HG03135 (cell line): Measurements from ENCODE around the gene CPVL.

Source experiments
- ATAC-seq: cut with Tn5 transposase; IDR thresholded peaks from one replicate; pipeline ENCODE4 v1.9.1; 2021; ENCODE audit warnings: mild to moderate bottlenecking, moderate library complexity; ENCODE audit not compliant: unreplicated experiment

The CPVL gene

GRCh38 chr7:29156907-29157452 is 10.6 kb upstream of the CPVL start:
- ATAC-seq = no peak

GRCh38 chr7:29154076-29154475 is 7.7 kb upstream of the CPVL start:
- ATAC-seq = no peak

DNA sequence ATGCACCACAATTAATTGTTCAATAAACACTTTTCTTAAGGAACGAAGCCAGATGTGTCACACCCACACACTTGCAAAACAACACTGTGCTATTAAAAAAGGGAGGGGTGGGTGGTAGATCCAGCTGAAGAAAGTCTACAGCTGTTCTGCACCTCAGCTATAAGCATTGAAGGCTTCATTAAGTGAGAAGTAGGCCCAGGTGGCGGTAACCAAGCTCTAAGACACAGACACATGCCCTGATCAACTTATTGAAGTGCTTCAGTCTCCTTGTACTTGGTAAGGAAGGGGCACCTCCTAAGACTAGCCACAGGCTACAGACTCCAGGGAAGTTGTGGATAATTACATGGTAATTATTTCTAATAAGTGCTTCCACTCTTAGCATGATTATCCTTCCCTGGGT is 4.5 kb upstream of the CPVL start:
- no peak for ATAC-seq

DNA sequence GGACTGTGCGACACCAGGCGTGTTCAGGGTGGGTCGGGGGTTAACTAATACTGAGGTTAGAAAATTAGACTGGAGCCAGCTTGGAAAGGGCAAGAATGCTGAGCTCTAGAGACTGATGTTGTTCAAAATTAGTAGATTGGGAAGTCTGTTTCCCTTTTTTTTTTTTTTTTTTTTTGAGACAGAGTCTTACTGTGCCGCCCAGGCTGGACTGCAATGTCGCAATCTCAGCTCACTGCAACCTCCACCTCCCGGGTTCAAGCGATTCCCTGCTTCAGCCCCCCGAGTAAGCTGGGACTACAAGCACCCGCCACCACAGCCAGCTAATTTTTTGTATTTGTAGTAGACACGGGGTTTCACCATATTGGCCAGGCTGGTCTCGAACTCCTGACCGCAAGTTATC is 2.7 kb upstream of the CPVL start:
- no peak for ATAC-seq

GRCh38 chr7:29147821-29148220 is 1.5 kb upstream of the CPVL start:
- no peak for ATAC-seq

GRCh38 chr7:29146888-29147609 is 712 bp upstream of the CPVL start:
- no peak for ATAC-seq

DNA sequence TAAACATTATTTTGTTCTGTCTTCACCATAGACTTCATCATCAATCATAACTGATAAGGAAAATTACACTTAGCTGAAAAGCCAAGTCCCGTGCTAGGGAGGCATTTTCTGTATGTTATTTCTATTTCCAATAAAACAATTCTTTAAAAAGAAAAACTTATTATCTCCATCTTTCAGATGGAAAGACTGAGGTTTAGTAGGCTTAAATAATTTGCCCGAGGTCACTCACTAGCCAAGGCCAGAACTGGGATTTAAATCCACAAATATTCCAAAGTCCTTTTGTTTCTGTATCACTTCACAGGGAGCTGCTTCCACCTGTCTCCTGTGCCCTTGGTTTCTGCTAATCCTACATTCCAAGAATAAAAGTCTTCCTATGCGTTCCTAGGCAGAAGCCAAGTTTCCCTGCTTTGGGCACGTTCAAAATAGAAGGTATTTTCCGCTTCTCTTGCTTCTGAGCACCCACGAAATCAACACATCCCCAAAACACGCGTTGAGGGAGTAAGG is 732 bp downstream of the CPVL start:
- ATAC-seq = no peak

GRCh38 chr7:29143751-29144150 is 2.6 kb downstream of the CPVL start:
- ATAC-seq = no peak

DNA sequence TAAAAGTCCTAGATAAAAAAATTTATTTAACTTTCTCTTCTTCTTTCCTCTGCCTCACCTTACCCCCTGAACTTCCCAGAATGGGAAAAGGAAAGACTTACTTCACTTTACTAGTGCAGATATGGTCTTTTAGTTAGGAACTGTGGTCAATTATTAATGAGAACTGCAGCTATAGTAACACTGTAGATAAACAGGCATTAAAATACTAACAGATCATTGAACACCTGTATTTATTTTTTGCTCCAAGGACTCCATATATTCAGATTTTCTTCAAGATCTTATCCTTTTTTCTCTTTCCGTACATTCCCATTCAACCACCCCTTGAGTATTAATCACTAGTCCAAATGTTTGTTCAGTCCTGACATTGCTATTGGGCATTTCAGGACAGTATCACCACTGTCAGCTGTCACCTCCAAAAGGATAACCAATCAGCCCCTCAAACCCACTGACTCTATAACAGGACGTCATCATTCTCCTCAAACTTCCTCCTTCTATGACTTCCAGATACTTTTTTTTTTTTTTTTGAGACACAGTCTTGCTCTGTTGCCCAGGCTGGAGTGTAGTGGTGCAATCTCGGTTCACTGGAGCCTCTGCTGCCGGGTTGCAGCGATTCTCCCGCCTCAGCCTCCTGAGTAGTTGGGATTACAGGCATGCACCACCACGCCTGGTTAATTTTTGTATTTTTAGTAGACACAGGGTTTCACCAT is 4.2 kb downstream of the CPVL start:
- ATAC-seq = no peak

DNA sequence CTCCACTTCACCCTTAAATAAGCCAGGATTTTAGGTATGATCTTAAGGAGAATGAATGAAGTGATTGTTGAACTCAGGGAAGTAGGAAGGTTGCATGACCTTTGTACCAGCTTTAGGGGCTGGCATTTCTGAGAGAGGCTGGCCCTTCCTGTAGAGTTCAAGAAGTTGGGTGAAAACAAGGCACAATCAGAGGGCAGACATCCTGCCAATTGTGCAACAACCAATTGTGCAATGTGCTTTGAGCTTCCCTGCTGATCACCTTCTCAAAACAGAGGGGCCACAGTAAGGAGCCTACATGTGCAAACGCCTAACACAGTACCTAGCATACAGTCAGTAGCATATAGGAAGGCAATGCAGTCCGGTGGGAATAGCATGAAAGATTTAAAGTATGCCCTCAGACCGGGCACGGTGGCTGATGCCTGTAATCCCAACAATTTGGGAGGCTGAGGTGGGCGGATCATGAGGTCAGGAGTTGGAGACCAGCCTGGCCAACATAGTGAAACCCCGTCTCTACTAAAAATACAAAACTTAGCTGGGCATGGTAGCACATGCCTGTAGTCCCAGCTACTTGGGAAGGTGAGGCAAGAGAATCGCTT is 5.4 kb downstream of the CPVL start:
- ATAC-seq = no peak

DNA sequence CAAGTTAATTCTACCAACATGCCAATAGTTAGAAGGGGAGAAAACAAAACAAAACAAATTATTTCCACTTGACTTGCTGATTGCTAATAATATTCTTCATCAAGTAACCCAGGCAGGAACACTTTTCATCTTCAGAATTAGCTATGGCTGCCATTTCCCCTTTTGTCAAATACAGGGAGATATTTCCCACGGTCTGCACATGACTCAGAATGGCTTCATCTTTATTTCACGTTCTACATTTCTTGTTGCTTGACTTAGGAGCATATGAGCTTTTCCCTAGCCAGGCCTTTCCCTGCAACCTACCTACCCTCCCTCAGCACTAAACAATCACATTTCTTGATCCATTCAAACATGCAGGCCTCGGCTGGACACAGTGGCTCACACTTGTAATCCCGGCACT is 6.5 kb downstream of the CPVL start:
- no peak for ATAC-seq

GRCh38 chr7:29139191-29139590 is 7.1 kb downstream of the CPVL start:
- no peak for ATAC-seq

DNA sequence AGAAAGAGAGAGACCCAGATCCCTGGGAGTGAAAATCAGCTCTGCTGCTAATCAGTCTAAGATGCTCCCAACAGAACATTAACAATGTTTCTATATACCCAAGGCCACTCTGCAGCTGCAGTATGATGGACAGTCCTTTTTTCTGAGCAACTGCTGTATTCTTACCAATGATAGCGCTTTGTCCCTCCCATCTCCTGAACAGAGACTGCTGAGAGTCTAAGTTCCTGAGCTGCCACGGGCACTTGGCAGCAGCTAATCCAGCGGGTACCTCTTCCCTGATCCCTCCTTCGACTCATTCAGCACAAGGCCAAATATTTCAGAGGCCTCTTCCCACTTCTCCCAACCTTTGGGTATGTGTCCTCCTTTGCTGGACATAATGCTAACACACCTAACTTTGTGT is 7.7 kb downstream of the CPVL start:
- no peak for ATAC-seq

DNA sequence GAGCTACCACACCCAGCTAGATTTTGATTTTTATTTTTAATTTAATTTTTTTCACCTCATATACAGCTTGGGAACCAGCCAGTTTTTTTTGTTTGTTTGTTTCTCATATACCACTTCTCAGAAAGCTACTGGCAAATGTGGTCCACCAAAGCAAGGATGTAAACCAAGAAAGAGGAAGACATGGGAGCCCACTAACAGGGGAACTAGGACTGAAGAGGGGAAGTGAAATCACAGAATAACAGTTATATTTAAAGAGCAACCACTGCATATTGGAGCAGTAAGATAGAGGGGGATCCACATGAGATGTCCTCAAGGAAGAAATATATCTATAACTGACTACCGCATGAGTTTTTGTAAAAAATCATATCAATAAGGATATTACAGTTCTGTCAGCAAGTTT is 10.5 kb downstream of the CPVL start:
- ATAC-seq = no peak

GRCh38 chr7:29132980-29133379 is 13.4 kb downstream of the CPVL start:
- ATAC-seq = no peak

DNA sequence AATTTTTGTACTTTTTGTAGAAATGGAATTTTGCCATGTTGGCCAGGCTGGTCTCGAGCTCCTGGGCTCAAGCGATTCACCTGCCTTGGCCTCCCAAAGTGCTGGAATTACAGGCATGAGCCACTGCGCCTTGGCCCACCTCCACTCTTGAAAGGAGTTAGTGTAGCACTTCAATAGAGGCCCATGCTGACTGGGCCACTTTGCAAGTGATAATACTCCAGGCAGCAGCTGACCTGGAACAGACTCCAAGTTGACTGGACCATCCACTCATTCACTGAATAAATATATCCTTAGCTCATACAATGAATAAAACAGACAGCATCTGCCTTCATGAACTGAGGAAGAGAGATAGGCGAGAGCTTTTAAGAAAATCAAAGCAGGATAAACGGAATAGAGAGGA is 14.7 kb downstream of the CPVL start:
- no peak for ATAC-seq

DNA sequence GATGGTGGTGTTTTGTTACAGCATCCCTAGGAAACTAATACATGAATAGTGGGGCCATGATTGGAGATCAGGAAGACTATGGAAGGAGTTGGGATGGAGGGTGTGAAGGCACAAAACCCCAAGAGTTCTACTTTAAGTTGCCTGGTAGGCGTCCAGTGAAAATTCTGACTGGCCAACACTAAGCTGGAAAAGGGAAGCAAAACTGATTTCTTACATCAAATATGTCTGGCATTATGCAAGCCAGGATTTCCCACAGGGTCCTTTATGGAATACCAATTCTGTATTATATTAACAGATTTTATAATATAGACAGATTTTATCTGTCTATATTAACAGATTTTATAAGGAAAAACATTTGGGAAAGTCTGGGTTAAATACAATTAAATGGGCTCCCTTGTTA is 16.2 kb downstream of the CPVL start:
- ATAC-seq = no peak

- ATAC-seq = no peak
These were observed 18.8 kb downstream of the CPVL start for GRCh38 chr7:29127527-29127926.

GRCh38 chr7:29126804-29127203 is 19.5 kb downstream of the CPVL start:
- ATAC-seq = no peak

DNA sequence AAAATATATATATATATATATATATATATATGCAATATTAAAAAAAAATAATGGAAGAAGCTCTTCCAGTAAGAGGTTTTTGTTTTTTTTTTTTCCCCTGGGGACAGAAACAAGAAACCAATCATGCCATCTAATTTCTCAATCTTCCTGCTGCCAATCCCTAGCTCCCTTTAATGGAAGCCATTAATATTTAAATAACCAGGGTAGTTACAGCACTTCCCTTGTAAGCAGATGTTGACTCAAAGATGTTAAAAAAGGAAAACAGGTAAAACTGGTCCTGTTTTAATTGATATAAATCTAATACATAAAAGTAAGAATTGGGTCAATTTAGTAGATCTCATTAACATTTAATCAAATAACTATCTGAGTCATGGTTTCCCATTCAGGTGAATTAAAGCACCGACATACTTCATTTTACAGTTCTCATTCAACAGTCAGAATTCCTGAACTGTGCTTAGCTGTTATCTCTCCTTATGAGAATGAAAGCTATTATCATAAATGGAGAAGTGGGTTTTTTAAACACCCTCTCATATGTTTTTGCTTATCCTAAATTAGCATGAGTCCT is 22.6 kb downstream of the CPVL start:
- ATAC-seq = no peak

- no peak for ATAC-seq
These were observed 23.6 kb downstream of the CPVL start for GRCh38 chr7:29122759-29123158.

GRCh38 chr7:29122081-29122480 is 24.3 kb downstream of the CPVL start:
- no peak for ATAC-seq
